Right lobe of liver (tissue), 6 donors: ENCODE measurements around the gene FAR2. TPM values are rescaled to one million over a fixed set of nuclear protein-coding genes. Genes with fewer than 3 reads are reported as not detected.
"Not testable (repeated sequence)": the region's sequence is repeated elsewhere in the genome, so short reads cannot be mapped to it uniquely, and the experiment has no call there.

Source experiments
- ATAC-seq, 4 donors: fragments of 200-7000 bp; cut with Tn5 transposase; one replicate each; pipeline ENCODE4 v1.9.1; 2020; ENCODE audit warnings: mild to moderate bottlenecking in 4 of 4, moderate library complexity in 4 of 4
- DNase-seq, 3 donors: peaks; one replicate each; pipeline ENCODE4 v3.0.0-alpha.2; 2020
- H3K27ac ChIP-seq, 3 donors: fragments of 200-600 bp; one replicate each; pipeline ENCODE4 v1.8.0; 2022
- H3K27me3 ChIP-seq, 2 donors: fragments of 200-600 bp; one replicate each; pipeline ENCODE4 v1.8.0; 2022
- H3K36me3 ChIP-seq, 4 donors: fragments of 200-600 bp; sonication (generic) in 1 of 4; one replicate each; pipeline versions ENCODE4 v1.5.1 to v1.8.0; 2017 to 2022; ENCODE audit warnings: control low read depth in 1 of 4
- H3K4me1 ChIP-seq, 4 donors: fragments of 200-600 bp; sonication (generic) in 1 of 4; one replicate each; pipeline versions ENCODE4 v1.5.1 to v1.8.0; 2017 to 2022; ENCODE audit warnings: control low read depth in 1 of 4
- H3K4me3 ChIP-seq, 3 donors: fragments of 200-600 bp; one replicate each; pipeline ENCODE4 v1.8.0; 2022
- H3K9me3 ChIP-seq, 4 donors: fragments of 200-600 bp; sonication (generic) in 1 of 4; one replicate each; pipeline versions ENCODE4 v1.5.1 to v1.8.0; 2017 to 2022; ENCODE audit warnings: control low read depth in 1 of 4
- POLR2A ChIP-seq: fragments of 450-650 bp; IDR thresholded peaks from one replicate; pipeline ENCODE4 v1.6.1; 2017; ENCODE audit warnings: antibody characterized with exemption, mild to moderate bottlenecking
- WGBS: methylation state at CpG from one replicate; pipeline ENCODE4 v1.1.6; 2018; ENCODE audit warnings: low coverage, low lambda C conversion rate; ENCODE audit not compliant: insufficient coverage; ENCODE audit errors: missing lambda C conversion rate; 5-methylcytosine and 5-hydroxymethylcytosine counted together
- intact Hi-C, 2 donors: fragments of 100-400 bp; cut with DNase I; formaldehyde crosslinking; loops; one replicate each; pipeline versions ENCODE4 v1.11.2 to v1.14.1; 2022
- total RNA-seq, 6 experiments: library from RNA; depleted of rRNA in 2 of 6; stranded (reverse); fragments of >200 nt in 2 of 6; fragmentation: NEBNext Ultra II Directional in 3 of 6; extraction: Animal tissue kit (Norgen Biotek cat#: 25700) in 3 of 6; gene quantifications; one replicate each; pipeline versions ENCODE4 v1.1.0 to v1.2.4, GENCODE V29; 2016 to 2023
- TF ChIP-seq, protein P1 (sequence below), 4 donors: fragments of 200-600 bp in 3 of 4; fragments of 450-650 bp in 1 of 4; IDR thresholded peaks; one replicate each; pipeline versions ENCODE4 v1.5.1 to v1.8.0; 2016 to 2022; ENCODE audit warnings: antibody characterized with exemption in 4 of 4, mild to moderate bottlenecking in 2 of 4
- donor health status: DM: no; HTN: yes; CAD: no.
- donor health status: DM: no; HTN: no; CAD: no.
- donor health status: DM: no; HTN: no; CAD: no.
- donor health status: DM: no; HTN: yes; CAD: no.
- donor health status: DM: no; HTN: yes; CAD: no.

FAR2 gene
- total RNA-seq, 6 experiments from 2014 or later = 0.87 to 3.4 (median 1.9) TPM

DNA sequence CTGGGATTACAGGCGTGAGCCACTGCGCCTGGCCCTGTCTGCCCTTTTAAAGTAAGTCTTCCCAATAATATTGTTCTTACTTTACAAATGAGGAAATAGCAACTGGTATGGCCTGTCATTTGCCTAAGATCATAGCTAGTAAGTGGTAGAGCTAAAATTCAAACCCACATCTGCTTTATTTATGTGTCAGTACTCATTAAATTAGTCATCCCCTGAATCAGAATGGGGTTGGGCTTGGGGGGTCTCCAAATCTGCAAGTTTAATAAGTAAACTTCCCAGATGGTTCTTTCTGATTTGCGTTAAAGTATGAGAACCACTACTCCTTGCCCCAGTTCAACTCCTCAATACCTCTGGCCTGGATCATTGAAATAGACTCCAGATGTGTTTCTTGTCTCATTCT is 96.2 kb downstream of the FAR2 start:
- TF ChIP-seq, protein P1, sequence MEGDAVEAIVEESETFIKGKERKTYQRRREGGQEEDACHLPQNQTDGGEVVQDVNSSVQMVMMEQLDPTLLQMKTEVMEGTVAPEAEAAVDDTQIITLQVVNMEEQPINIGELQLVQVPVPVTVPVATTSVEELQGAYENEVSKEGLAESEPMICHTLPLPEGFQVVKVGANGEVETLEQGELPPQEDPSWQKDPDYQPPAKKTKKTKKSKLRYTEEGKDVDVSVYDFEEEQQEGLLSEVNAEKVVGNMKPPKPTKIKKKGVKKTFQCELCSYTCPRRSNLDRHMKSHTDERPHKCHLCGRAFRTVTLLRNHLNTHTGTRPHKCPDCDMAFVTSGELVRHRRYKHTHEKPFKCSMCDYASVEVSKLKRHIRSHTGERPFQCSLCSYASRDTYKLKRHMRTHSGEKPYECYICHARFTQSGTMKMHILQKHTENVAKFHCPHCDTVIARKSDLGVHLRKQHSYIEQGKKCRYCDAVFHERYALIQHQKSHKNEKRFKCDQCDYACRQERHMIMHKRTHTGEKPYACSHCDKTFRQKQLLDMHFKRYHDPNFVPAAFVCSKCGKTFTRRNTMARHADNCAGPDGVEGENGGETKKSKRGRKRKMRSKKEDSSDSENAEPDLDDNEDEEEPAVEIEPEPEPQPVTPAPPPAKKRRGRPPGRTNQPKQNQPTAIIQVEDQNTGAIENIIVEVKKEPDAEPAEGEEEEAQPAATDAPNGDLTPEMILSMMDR (IDR thresholded peaks at IDR 0.05) = no peak
- TF ChIP-seq POLR2A = no peak
- no peak for ATAC-seq
- Histone ChIP-seq H3K4me3 (no peak overlapping the region), H3K27me3 (no peaks in the 10 kb centered on the region), H3K27ac (no peak overlapping the region), H3K36me3 (no peaks in the 10 kb centered on the region), H3K4me1 (peaks cover 0 to 29% (median 13%) of the 10 kb centered on the region in 4 donors), H3K9me3 (no peaks in the 10 kb centered on the region)
- intact Hi-C loops = no loop called here
- no peak for DNase-seq
- 92% methylated on average over 3 of the region's 3 CpGs for WGBS

DNA sequence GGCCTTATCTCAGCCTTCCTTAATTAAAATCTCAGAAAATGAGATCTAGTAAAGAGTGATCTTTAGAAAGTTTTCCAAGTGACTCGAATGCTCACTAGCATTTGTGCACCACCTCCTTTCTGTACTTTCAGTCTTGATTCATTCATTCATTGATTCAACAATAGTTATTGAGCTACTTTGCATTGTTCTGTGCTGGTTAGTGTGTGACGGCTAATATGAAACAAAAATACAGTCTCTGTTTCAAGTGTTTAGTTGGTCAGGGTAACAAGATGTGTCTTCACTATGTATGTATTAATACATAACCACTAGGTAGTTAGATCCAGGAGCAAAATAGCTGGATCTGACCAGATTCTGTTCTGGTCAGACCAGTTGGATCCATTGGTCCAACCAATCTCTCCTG is 100.9 kb downstream of the FAR2 start:
- Histone ChIP-seq H3K27me3 (no peaks in the 10 kb centered on the region), H3K4me3 (no peak overlapping the region), H3K4me1 (peaks cover 0 to 13% (median 3%) of the 10 kb centered on the region in 4 donors), H3K36me3 (no peaks in the 10 kb centered on the region), H3K9me3 (no peaks in the 10 kb centered on the region), H3K27ac (no peak overlapping the region)
- intact Hi-C loops = no loop called here
- WGBS = 76% methylated on average over 2 of the region's 2 CpGs
- ATAC-seq = no peak
- TF ChIP-seq, protein P1 (IDR thresholded peaks at IDR 0.05) = no peak
- DNase-seq = no peak

- ATAC-seq (no peak), DNase-seq (no peak)
- Histone ChIP-seq H3K36me3 (no peaks in the 10 kb centered on the region), H3K9me3 (no peaks in the 10 kb centered on the region), H3K27ac (no peak overlapping the region), H3K4me3 (no peak overlapping the region), H3K4me1 (no peaks in the 10 kb centered on the region), H3K27me3 (no peaks in the 10 kb centered on the region)
- WGBS = 100% methylated on average over 2 of the region's 2 CpGs
- intact Hi-C loops = no loop called here
- TF ChIP-seq, protein P1 (IDR thresholded peaks at IDR 0.05) = no peak
- TF ChIP-seq POLR2A = no peak
Observed at GRCh38 chr12:29253906-29254625, 105.0 kb downstream of the FAR2 start.

- no peak for TF ChIP-seq POLR2A
- no peak for DNase-seq
- H3K4me3 ChIP-seq = no peak overlapping the region
- H3K9me3 ChIP-seq = no peaks in the 10 kb centered on the region
- no peaks in the 10 kb centered on the region for H3K36me3 ChIP-seq
- H3K27ac ChIP-seq = no peak overlapping the region
- H3K4me1 ChIP-seq = no peaks in the 10 kb centered on the region
- intact Hi-C loops = no loop called here
- no peaks in the 10 kb centered on the region for H3K27me3 ChIP-seq
- peak; percentile 50 to 81 (median 54) for ATAC-seq
Observed at GRCh38 chr12:29255042-29255441, 106.0 kb downstream of the FAR2 start.

- no peaks in the 10 kb centered on the region for H3K9me3 ChIP-seq
- intact Hi-C loops = no loop called here
- H3K4me1 ChIP-seq = no peaks in the 10 kb centered on the region
- DNase-seq = no peak
- no peak overlapping the region for H3K4me3 ChIP-seq
- ATAC-seq = no peak
- H3K27ac ChIP-seq = no peak overlapping the region
- H3K36me3 ChIP-seq = no peaks in the 10 kb centered on the region
- TF ChIP-seq POLR2A = no peak
- TF ChIP-seq, protein P1 (IDR thresholded peaks at IDR 0.05) = no peak
- 80% methylated on average over 1 of the region's 21 CpGs for WGBS
- no peaks in the 10 kb centered on the region for H3K27me3 ChIP-seq
Observed at GRCh38 chr12:29256598-29256997, 107.5 kb downstream of the FAR2 start.

- H3K4me3 ChIP-seq, H3K36me3 ChIP-seq, H3K9me3 ChIP-seq, H3K4me1 ChIP-seq, H3K27ac ChIP-seq, intact Hi-C loops, ATAC-seq, DNase-seq, H3K27me3 ChIP-seq: not testable (repeated sequence)
- 68% methylated on average over 8 of the region's 12 CpGs for WGBS
Observed at GRCh38 chr12:29257687-29258086, 108.6 kb downstream of the FAR2 start.
